ENCODE data around the gene MUSK. TPM values are rescaled to one million over a fixed set of nuclear protein-coding genes. Genes with fewer than 3 reads are reported as not detected.

Gene MUSK
- total RNA-seq, 4 donors from 2014 or later = 1.5 to 7.9 (median 5.4) TPM

DNA sequence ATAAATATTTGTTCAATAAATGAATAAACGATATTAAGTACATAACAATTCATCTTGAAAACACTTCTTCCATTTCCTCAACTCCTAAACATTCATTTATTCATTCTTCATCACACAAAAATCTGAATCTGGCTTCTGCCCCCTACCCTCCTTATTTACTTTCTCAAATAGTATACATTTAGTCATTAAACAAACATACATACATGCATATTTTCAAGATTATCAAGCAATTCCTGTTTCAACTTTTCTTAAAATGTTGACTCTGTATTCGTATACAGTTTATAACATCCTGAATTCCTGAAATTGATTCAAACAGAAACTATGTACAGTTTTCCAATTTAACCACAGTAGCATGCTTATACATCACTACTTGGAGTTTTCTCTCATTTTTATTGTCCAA lies 129.0 kb downstream of the MUSK start:
- no peak for DNase-seq (ENCODE audit: extremely low spot score)
- H3K36me3 ChIP-seq = no peaks in the 10 kb centered on the region
- 37% methylated on average over 2 of the region's 2 CpGs for WGBS
- TF ChIP-seq POLR2A (IDR thresholded peaks at IDR 0.05; ENCODE audit: low read depth) = no peak
- no peak for TF ChIP-seq EP300 (IDR thresholded peaks at IDR 0.05)
- TF ChIP-seq, protein P1, sequence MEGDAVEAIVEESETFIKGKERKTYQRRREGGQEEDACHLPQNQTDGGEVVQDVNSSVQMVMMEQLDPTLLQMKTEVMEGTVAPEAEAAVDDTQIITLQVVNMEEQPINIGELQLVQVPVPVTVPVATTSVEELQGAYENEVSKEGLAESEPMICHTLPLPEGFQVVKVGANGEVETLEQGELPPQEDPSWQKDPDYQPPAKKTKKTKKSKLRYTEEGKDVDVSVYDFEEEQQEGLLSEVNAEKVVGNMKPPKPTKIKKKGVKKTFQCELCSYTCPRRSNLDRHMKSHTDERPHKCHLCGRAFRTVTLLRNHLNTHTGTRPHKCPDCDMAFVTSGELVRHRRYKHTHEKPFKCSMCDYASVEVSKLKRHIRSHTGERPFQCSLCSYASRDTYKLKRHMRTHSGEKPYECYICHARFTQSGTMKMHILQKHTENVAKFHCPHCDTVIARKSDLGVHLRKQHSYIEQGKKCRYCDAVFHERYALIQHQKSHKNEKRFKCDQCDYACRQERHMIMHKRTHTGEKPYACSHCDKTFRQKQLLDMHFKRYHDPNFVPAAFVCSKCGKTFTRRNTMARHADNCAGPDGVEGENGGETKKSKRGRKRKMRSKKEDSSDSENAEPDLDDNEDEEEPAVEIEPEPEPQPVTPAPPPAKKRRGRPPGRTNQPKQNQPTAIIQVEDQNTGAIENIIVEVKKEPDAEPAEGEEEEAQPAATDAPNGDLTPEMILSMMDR (IDR thresholded peaks at IDR 0.05) = no peak
- no peak for TF ChIP-seq POLR2AphosphoS5 (IDR thresholded peaks at IDR 0.05)
- H3K4me1 ChIP-seq = no peaks in the 10 kb centered on the region
- no peak overlapping the region for H3K4me3 ChIP-seq
- no peak overlapping the region for H3K27ac ChIP-seq (replicated peaks in 1 of 4)
- intact Hi-C loops (cut with DNase I) = no loop called here
- no peaks in the 10 kb centered on the region for H3K9me3 ChIP-seq
- H3K27me3 ChIP-seq = no peaks in the 10 kb centered on the region

DNA sequence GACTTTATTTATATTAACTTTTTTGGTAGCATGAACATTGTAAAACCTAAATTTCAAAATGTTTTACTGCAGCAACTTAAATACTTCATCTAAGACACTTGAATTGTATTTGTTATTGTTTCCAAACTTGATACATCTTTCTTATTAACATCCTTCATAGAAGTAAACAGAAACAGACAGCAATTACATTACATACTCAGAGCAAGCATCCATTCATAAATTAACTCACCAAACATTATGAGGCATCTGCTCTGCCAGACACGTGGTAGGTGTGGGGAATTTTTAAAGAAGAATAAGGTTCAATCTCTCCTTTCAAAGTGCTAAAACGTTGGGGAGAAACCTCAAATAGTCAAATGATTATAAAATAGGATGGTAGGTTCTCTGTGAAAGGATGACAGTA lies 130.8 kb downstream of the MUSK start:
- TF ChIP-seq, protein P1 (IDR thresholded peaks at IDR 0.05) = no peak
- TF ChIP-seq POLR2AphosphoS5 (IDR thresholded peaks at IDR 0.05) (no peak), EP300 (IDR thresholded peaks at IDR 0.05) (no peak), POLR2A (IDR thresholded peaks at IDR 0.05; ENCODE audit: low read depth) (no peak)
- Histone ChIP-seq H3K4me3 (no peak overlapping the region), H3K27ac (replicated peaks in 1 of 4) (no peak overlapping the region), H3K4me1 (no peaks in the 10 kb centered on the region), H3K27me3 (no peaks in the 10 kb centered on the region), H3K9me3 (no peaks in the 10 kb centered on the region), H3K36me3 (no peaks in the 10 kb centered on the region)
- DNase-seq (ENCODE audit: extremely low spot score) = no peak
- intact Hi-C loops (cut with DNase I) = no loop called here
- 41% methylated on average over 2 of the region's 2 CpGs for WGBS

DNA sequence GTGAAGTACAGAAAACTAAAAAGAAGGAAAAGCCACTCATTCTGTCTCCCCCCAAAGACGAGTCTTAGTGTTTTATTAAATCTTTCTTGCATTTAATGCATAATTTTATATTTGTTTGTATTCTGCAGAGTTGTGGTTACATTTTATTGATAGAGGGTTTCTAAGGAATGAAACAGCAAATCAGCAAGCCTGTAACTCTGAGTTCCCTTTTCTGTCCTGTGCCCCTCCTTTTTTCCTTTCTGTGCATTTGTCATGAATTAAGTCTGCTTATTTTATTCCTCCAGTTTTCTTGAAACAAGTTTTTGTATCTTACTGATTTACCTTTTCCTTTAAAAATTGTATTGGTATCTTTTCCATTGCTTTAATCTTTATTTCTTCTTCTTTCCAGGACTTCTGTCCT lies 132.8 kb downstream of the MUSK start:
- 67% methylated on average over 1 of the region's 1 CpG for WGBS
- intact Hi-C loops (cut with DNase I) = loop anchor here (5.0 kb wide), 1 partner anchor 501 kb away; no protein-coding TSS in a partner anchor
- Histone ChIP-seq H3K4me3 (no peak overlapping the region), H3K4me1 (no peaks in the 10 kb centered on the region), H3K27me3 (no peaks in the 10 kb centered on the region), H3K9me3 (no peaks in the 10 kb centered on the region), H3K27ac (replicated peaks in 1 of 4) (no peak overlapping the region), H3K36me3 (no peaks in the 10 kb centered on the region)
- DNase-seq (ENCODE audit: extremely low spot score) = no peak
- TF ChIP-seq, protein P1 (IDR thresholded peaks at IDR 0.05) = no peak
- TF ChIP-seq POLR2AphosphoS5 (IDR thresholded peaks at IDR 0.05) (no peak), EP300 (IDR thresholded peaks at IDR 0.05) (no peak), POLR2A (IDR thresholded peaks at IDR 0.05; ENCODE audit: low read depth) (no peak)

DNA sequence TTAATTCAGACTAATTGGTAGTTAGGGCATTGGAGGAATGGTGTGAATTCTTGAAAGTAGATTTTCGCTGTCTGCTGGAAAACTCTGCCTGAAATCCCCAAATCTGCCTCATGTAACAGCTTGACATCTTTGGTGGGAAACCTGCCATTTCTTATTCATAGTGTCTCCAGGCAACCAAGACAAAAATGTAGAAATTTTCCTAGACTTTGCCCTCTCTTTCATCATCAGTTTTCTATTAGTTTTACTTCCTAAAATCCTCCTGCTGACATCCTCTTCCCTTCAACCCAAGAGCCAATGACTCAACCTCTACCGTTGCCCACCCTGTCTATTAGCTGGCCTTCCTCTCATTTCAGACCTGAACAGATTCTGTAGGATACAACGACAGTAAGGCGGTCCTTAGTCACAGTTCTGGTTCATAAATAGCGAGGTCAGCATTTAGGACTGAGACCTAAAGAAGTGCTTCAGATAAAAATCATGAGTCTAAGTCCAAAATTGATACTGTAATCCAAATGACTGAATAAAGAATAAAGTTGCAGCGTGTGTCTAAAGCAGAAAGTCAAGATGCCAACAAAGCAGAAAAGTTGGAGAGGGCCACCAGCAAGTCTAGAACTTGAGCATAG lies 133.9 kb downstream of the MUSK start:
- intact Hi-C loops (cut with DNase I) = loop anchor here (5.0 kb wide), 1 partner anchor 500 kb away; no protein-coding TSS in a partner anchor
- WGBS = 69% methylated on average over 6 of the region's 6 CpGs
- Histone ChIP-seq H3K4me3 (no peak overlapping the region), H3K36me3 (no peaks in the 10 kb centered on the region), H3K9me3 (no peaks in the 10 kb centered on the region), H3K27ac (replicated peaks in 1 of 4) (peak overlapping the region in 1 of 4 donors; percentile 5), H3K27me3 (no peaks in the 10 kb centered on the region), H3K4me1 (no peaks in the 10 kb centered on the region)
- TF ChIP-seq, protein P1 (IDR thresholded peaks at IDR 0.05) = no peak
- no peak for TF ChIP-seq POLR2A (IDR thresholded peaks at IDR 0.05; ENCODE audit: low read depth)
- TF ChIP-seq POLR2AphosphoS5 (IDR thresholded peaks at IDR 0.05) = no peak
- no peak for TF ChIP-seq EP300 (IDR thresholded peaks at IDR 0.05)
- no peak for DNase-seq (ENCODE audit: extremely low spot score)

Measured in esophagus muscularis mucosa (tissue), 4 donors.